ENCODE data around the gene TTC6. TPM values are rescaled to one million over a fixed set of nuclear protein-coding genes. Genes with fewer than 3 reads are reported as not detected.

Gene TTC6
- polyA plus RNA-seq, 1 donor (not counting 4 experiments of a cell fraction or from before 2014, with no cell fraction given) = not detected

- Histone ChIP-seq H3K4me1 (ENCODE audit: control insufficient read depth, extremely low read depth, insufficient read depth, low read length) (no peaks in the 10 kb centered on the region), H3K79me2 (ENCODE audit: control insufficient read depth, insufficient read depth, low read length) (no peaks in the 10 kb centered on the region), H3K4me3 (ENCODE audit: control insufficient read depth in 2 of 3, extremely low read depth in 1 of 3, insufficient read depth in 2 of 3, low read depth in 1 of 3, low read length in 3 of 3) (no peak overlapping the region), H3K4me2 (ENCODE audit: control insufficient read depth, extremely low read depth, insufficient read depth, low read depth, low read length) (no peak overlapping the region), H2AFZ (ENCODE audit: control insufficient read depth, low read length) (no peak overlapping the region), H4K20me1 (ENCODE audit: control insufficient read depth, extremely low read depth, insufficient read depth, low read length) (no peaks in the 10 kb centered on the region), H3K9me3 (ENCODE audit: control insufficient read depth, low read depth, low read length) (no peaks in the 10 kb centered on the region), H3K27me3 (ENCODE audit: control insufficient read depth, extremely low read depth, insufficient read depth, low read length) (no peaks in the 10 kb centered on the region), H3K36me3 (ENCODE audit: control insufficient read depth in 2 of 2, extremely low read depth in 1 of 2, insufficient read depth in 2 of 2, low read length in 2 of 2) (no peaks in the 10 kb centered on the region), H3K9me1 (ENCODE audit: control insufficient read depth, extremely low read depth, insufficient read depth, low read length) (no peaks in the 10 kb centered on the region), H3K27ac (ENCODE audit: control insufficient read depth, insufficient read depth, low read length) (no peak overlapping the region), H3K9ac (ENCODE audit: control insufficient read depth, extremely low read depth, insufficient read depth, low read length) (no peak overlapping the region)
- FAIRE-seq (no peak), DNase-seq (ENCODE audit: low read depth, low spot score) (no peak)
- dilution Hi-C loops (cut with MboI; ENCODE audit: extremely low pct_ligation_motif_present, low sequenced_read_pairs) = no loop called here
- TF ChIP-seq EZH2 (IDR thresholded peaks at IDR 0.05; ENCODE audit: low read length) = no peak
- no peak for TF ChIP-seq CTCF (optimal IDR thresholded peaks at IDR 0.05 in 1 of 3, IDR thresholded peaks at IDR 0.05 in 1 of 3, conservative IDR thresholded peaks at IDR 0.05 in 1 of 3; ENCODE audit: extremely low read depth in 1 of 3, insufficient read depth in 2 of 3, low read length in 3 of 3)
Measured at GRCh38 chr14:37637341-37637740, 41.9 kb downstream of the TTC6 start.

GRCh38 chr14:37638599-37638998 lies 43.2 kb downstream of the TTC6 start:
- H4K20me1 ChIP-seq (ENCODE audit: control insufficient read depth, extremely low read depth, insufficient read depth, low read length) = no peaks in the 10 kb centered on the region
- H3K27me3 ChIP-seq (ENCODE audit: control insufficient read depth, extremely low read depth, insufficient read depth, low read length) = no peaks in the 10 kb centered on the region
- no peak overlapping the region for H3K9ac ChIP-seq (ENCODE audit: control insufficient read depth, extremely low read depth, insufficient read depth, low read length)
- DNase-seq (ENCODE audit: low read depth, low spot score) = no peak
- no peak overlapping the region for H3K27ac ChIP-seq (ENCODE audit: control insufficient read depth, insufficient read depth, low read length)
- no peaks in the 10 kb centered on the region for H3K79me2 ChIP-seq (ENCODE audit: control insufficient read depth, insufficient read depth, low read length)
- no peaks in the 10 kb centered on the region for H3K9me1 ChIP-seq (ENCODE audit: control insufficient read depth, extremely low read depth, insufficient read depth, low read length)
- dilution Hi-C loops (cut with MboI; ENCODE audit: extremely low pct_ligation_motif_present, low sequenced_read_pairs) = no loop called here
- no peak overlapping the region for H3K4me3 ChIP-seq (ENCODE audit: control insufficient read depth in 2 of 3, extremely low read depth in 1 of 3, insufficient read depth in 2 of 3, low read depth in 1 of 3, low read length in 3 of 3)
- H3K9me3 ChIP-seq (ENCODE audit: control insufficient read depth, low read depth, low read length) = no peaks in the 10 kb centered on the region
- no peaks in the 10 kb centered on the region for H3K36me3 ChIP-seq (ENCODE audit: control insufficient read depth in 2 of 2, extremely low read depth in 1 of 2, insufficient read depth in 2 of 2, low read length in 2 of 2)
- TF ChIP-seq EZH2 (IDR thresholded peaks at IDR 0.05; ENCODE audit: low read length) = no peak
- no peaks in the 10 kb centered on the region for H3K4me1 ChIP-seq (ENCODE audit: control insufficient read depth, extremely low read depth, insufficient read depth, low read length)
- no peak overlapping the region for H3K4me2 ChIP-seq (ENCODE audit: control insufficient read depth, extremely low read depth, insufficient read depth, low read depth, low read length)
- no peak for FAIRE-seq
- no peak overlapping the region for H2AFZ ChIP-seq (ENCODE audit: control insufficient read depth, low read length)

- Histone ChIP-seq H3K4me1 (ENCODE audit: control insufficient read depth, extremely low read depth, insufficient read depth, low read length) (no peaks in the 10 kb centered on the region), H3K36me3 (ENCODE audit: control insufficient read depth in 2 of 2, extremely low read depth in 1 of 2, insufficient read depth in 2 of 2, low read length in 2 of 2) (no peaks in the 10 kb centered on the region), H2AFZ (ENCODE audit: control insufficient read depth, low read length) (no peak overlapping the region), H3K79me2 (ENCODE audit: control insufficient read depth, insufficient read depth, low read length) (no peaks in the 10 kb centered on the region), H3K9me1 (ENCODE audit: control insufficient read depth, extremely low read depth, insufficient read depth, low read length) (no peaks in the 10 kb centered on the region), H3K27ac (ENCODE audit: control insufficient read depth, insufficient read depth, low read length) (no peak overlapping the region), H3K9ac (ENCODE audit: control insufficient read depth, extremely low read depth, insufficient read depth, low read length) (no peak overlapping the region), H3K4me2 (ENCODE audit: control insufficient read depth, extremely low read depth, insufficient read depth, low read depth, low read length) (no peak overlapping the region), H3K27me3 (ENCODE audit: control insufficient read depth, extremely low read depth, insufficient read depth, low read length) (no peaks in the 10 kb centered on the region), H4K20me1 (ENCODE audit: control insufficient read depth, extremely low read depth, insufficient read depth, low read length) (no peaks in the 10 kb centered on the region), H3K9me3 (ENCODE audit: control insufficient read depth, low read depth, low read length) (no peaks in the 10 kb centered on the region), H3K4me3 (ENCODE audit: control insufficient read depth in 2 of 3, extremely low read depth in 1 of 3, insufficient read depth in 2 of 3, low read depth in 1 of 3, low read length in 3 of 3) (no peak overlapping the region)
- DNase-seq (ENCODE audit: low read depth, low spot score) = no peak
- dilution Hi-C loops (cut with MboI; ENCODE audit: extremely low pct_ligation_motif_present, low sequenced_read_pairs) = no loop called here
- TF ChIP-seq CTCF (optimal IDR thresholded peaks at IDR 0.05 in 1 of 3, IDR thresholded peaks at IDR 0.05 in 1 of 3, conservative IDR thresholded peaks at IDR 0.05 in 1 of 3; ENCODE audit: extremely low read depth in 1 of 3, insufficient read depth in 2 of 3, low read length in 3 of 3) = no peak
- TF ChIP-seq EZH2 (IDR thresholded peaks at IDR 0.05; ENCODE audit: low read length) = no peak
- no peak for FAIRE-seq
Measured at GRCh38 chr14:37641117-37641516, 45.7 kb downstream of the TTC6 start.

Measured in keratinocyte (primary cell).